Erythroblast (primary cell): ENCODE measurements around the gene C8B.

Experiments
- GATA1 ChIP-seq: IDR thresholded peaks from 2 replicates; pipeline ENCODE4 v1.6.1; 2011; ENCODE audit warnings: low read depth, mild to moderate bottlenecking, control low read depth, low read length, moderate library complexity
- POLR2A ChIP-seq: IDR thresholded peaks from 2 replicates; pipeline ENCODE4 v1.6.1; 2011; ENCODE audit warnings: mild to moderate bottlenecking, low read length

- TF ChIP-seq POLR2A (no peak), GATA1 (no peak)
These were observed 12.4 kb downstream of the C8B start for GRCh38 chr1:56953386-56953785.
